Measurements from ENCODE around the gene MBNL1. TPM values are rescaled to one million over a fixed set of nuclear protein-coding genes. Genes with fewer than 3 reads are reported as not detected.

MBNL1 gene
- total RNA-seq, 1 experiment from 2014 or later: 200 TPM

DNA sequence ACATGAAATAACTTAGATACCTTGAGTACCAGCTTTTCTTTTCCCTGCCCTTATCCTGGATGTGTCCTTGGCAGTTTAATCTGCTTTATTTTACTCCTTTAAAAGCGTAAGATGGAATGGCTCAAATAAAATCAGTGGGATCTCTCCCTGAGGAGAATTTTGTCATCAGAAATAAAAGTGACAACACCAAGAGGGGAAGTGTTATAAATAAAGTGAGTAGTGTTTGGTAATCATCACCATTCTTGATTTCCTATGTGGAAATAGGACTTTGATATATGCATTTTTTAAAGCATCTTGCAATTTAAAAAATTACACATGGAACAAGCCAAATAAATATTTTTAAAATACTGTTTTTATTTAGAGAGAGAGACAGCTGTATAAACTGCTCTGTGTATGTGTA lies 76.5 kb downstream of the MBNL1 start:
- no peak overlapping the region for H3K4me3 ChIP-seq (replicated peaks in 1 of 2; ENCODE audit: low read depth in 1 of 2, low read length in 2 of 2)

GRCh38 chr3:152346058-152346457 lies 77.3 kb downstream of the MBNL1 start:
- peaks cover 31 to 40% of the 10 kb centered on the region in 2 experiments for H3K4me1 ChIP-seq (ENCODE audit: control insufficient read depth in 1 of 2, insufficient read depth in 2 of 2, low read length in 2 of 2)
- no peak overlapping the region for H3K9ac ChIP-seq (ENCODE audit: low read length)
- H3K9me3 ChIP-seq (ENCODE audit: control insufficient read depth in 1 of 2, insufficient read depth in 1 of 2, low read depth in 1 of 2, low read length in 2 of 2): no peaks in the 10 kb centered on the region
- ChIA-PET CTCF (no interaction called here), POLR2A (no interaction called here), RAD21 (ENCODE audit: low non-redundant PET in 1 of 2, low total read pairs in 2 of 2, uncharacterized antibody in 2 of 2, unreplicated experiment in 2 of 2) (no interaction called here)
- H4K20me1 ChIP-seq (ENCODE audit: insufficient read depth): 0 out of 2 replicates have a peak, but pooled peaks cover 13% of the 10 kb centered on the region
- no peak for TF ChIP-seq FOSL1 (IDR thresholded peaks at IDR 0.05; ENCODE audit: low read depth)
- no peak for TF ChIP-seq YY1 (IDR thresholded peaks at IDR 0.05; ENCODE audit: extremely low read depth, insufficient replicate concordance, low read depth, low read length)
- no peak for TF ChIP-seq TCF7L2 (IDR thresholded peaks at IDR 0.05; ENCODE audit: borderline replicate concordance, extremely low read depth, insufficient read depth, insufficient read length)
- TF ChIP-seq CTCF (IDR thresholded peaks at IDR 0.05 in 2 of 3, conservative IDR thresholded peaks at IDR 0.05 in 1 of 3; ENCODE audit: borderline replicate concordance in 1 of 3, insufficient read depth in 1 of 3, low read depth in 2 of 3, low read length in 2 of 3): no peak
- no peak for TF ChIP-seq SP1 (IDR thresholded peaks at IDR 0.05; ENCODE audit: low read depth)
- no peak for TF ChIP-seq CBX3 (IDR thresholded peaks at IDR 0.05; ENCODE audit: low read depth)
- no peak for TF ChIP-seq SRF (IDR thresholded peaks at IDR 0.05; ENCODE audit: low read depth)
- TF ChIP-seq POLR2AphosphoS5 (IDR thresholded peaks at IDR 0.05; ENCODE audit: low read depth, low read length): no peak
- ATAC-seq: no peak
- H3K27ac ChIP-seq (ENCODE audit: low read depth, low read length): no peak overlapping the region
- no peaks in the 10 kb centered on the region for H3K27me3 ChIP-seq (ENCODE audit: insufficient read depth, low read length)
- intact Hi-C loops (cut with micrococcal nuclease): no loop called here
- H3K79me2 ChIP-seq (ENCODE audit: insufficient read depth, low read length): peaks cover 99% of the 10 kb centered on the region
- 0 out of 2 replicates have a peak, but pooled peaks cover 5% of the 10 kb centered on the region for H3K9me2 ChIP-seq (ENCODE audit: insufficient read depth)
- no peak overlapping the region for H3K4me2 ChIP-seq (ENCODE audit: low read length)
- H2AFZ ChIP-seq (ENCODE audit: low read depth, low read length, poor library complexity, severe bottlenecking): no peak overlapping the region
- no peak for DNase-seq (ENCODE audit: low read depth, low spot score)
- H3K4me3 ChIP-seq (replicated peaks in 1 of 2; ENCODE audit: low read depth in 1 of 2, low read length in 2 of 2): no peak overlapping the region
- H3K36me3 ChIP-seq (ENCODE audit: control insufficient read depth in 1 of 2, insufficient read depth in 2 of 2, low read length in 2 of 2): peaks cover 0 to 5% of the 10 kb centered on the region in 2 experiments; a peak in 1 of 4 replicates
- no TSS peak for BruUV-seq (replicated peaks)

More for the DNA sequence above, 76.5 kb downstream of the MBNL1 start:
- no peak overlapping the region for H3K9ac ChIP-seq (ENCODE audit: low read length)
- no peak for DNase-seq (ENCODE audit: low read depth, low spot score)
- H3K79me2 ChIP-seq (ENCODE audit: insufficient read depth, low read length): peaks cover 99% of the 10 kb centered on the region
- ChIA-PET CTCF (no interaction called here), POLR2A (no interaction called here), RAD21 (ENCODE audit: low non-redundant PET in 1 of 2, low total read pairs in 2 of 2, uncharacterized antibody in 2 of 2, unreplicated experiment in 2 of 2) (no interaction called here)
- H3K36me3 ChIP-seq (ENCODE audit: control insufficient read depth in 1 of 2, insufficient read depth in 2 of 2, low read length in 2 of 2): peaks cover 2 to 10% of the 10 kb centered on the region in 2 experiments; a peak in 2 of 4 replicates
- no peak for ATAC-seq
- H3K9me3 ChIP-seq (ENCODE audit: control insufficient read depth in 1 of 2, insufficient read depth in 1 of 2, low read depth in 1 of 2, low read length in 2 of 2): no peaks in the 10 kb centered on the region
- intact Hi-C loops (cut with micrococcal nuclease): no loop called here
- H4K20me1 ChIP-seq (ENCODE audit: insufficient read depth): 0 out of 2 replicates have a peak, but pooled peaks cover 13% of the 10 kb centered on the region
- H3K27ac ChIP-seq (ENCODE audit: low read depth, low read length): no peak overlapping the region
- BruUV-seq (replicated peaks): no TSS peak
- 0 out of 2 replicates have a peak, but pooled peaks cover 5% of the 10 kb centered on the region for H3K9me2 ChIP-seq (ENCODE audit: insufficient read depth)
- no peaks in the 10 kb centered on the region for H3K27me3 ChIP-seq (ENCODE audit: insufficient read depth, low read length)
- no peak overlapping the region for H3K4me2 ChIP-seq (ENCODE audit: low read length)
- H3K4me1 ChIP-seq (ENCODE audit: control insufficient read depth in 1 of 2, insufficient read depth in 2 of 2, low read length in 2 of 2): peaks cover 26 to 33% of the 10 kb centered on the region in 2 experiments
- H2AFZ ChIP-seq (ENCODE audit: low read depth, low read length, poor library complexity, severe bottlenecking): no peak overlapping the region
- TF ChIP-seq SIN3A (IDR thresholded peaks at IDR 0.05; ENCODE audit: low read depth): no peak
- TF ChIP-seq ELF1 (IDR thresholded peaks at IDR 0.05; ENCODE audit: borderline replicate concordance, low read depth): no peak
- TF ChIP-seq CEBPB (IDR thresholded peaks at IDR 0.05; ENCODE audit: low read depth): no peak
- TF ChIP-seq POLR2AphosphoS5 (IDR thresholded peaks at IDR 0.05; ENCODE audit: low read depth, low read length): no peak
- TF ChIP-seq, protein P1, sequence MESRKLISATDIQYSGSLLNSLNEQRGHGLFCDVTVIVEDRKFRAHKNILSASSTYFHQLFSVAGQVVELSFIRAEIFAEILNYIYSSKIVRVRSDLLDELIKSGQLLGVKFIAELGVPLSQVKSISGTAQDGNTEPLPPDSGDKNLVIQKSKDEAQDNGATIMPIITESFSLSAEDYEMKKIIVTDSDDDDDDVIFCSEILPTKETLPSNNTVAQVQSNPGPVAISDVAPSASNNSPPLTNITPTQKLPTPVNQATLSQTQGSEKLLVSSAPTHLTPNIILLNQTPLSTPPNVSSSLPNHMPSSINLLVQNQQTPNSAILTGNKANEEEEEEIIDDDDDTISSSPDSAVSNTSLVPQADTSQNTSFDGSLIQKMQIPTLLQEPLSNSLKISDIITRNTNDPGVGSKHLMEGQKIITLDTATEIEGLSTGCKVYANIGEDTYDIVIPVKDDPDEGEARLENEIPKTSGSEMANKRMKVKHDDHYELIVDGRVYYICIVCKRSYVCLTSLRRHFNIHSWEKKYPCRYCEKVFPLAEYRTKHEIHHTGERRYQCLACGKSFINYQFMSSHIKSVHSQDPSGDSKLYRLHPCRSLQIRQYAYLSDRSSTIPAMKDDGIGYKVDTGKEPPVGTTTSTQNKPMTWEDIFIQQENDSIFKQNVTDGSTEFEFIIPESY (IDR thresholded peaks at IDR 0.05; ENCODE audit: extremely low read depth, insufficient replicate concordance, low read length): no peak
- no peak for TF ChIP-seq POLR2A (IDR thresholded peaks at IDR 0.05; ENCODE audit: borderline replicate concordance, extremely low read depth, insufficient read depth, insufficient read length)
- TF ChIP-seq YY1 (IDR thresholded peaks at IDR 0.05; ENCODE audit: extremely low read depth, insufficient replicate concordance, low read depth, low read length): no peak
